Putamen (tissue), 1 donor: ENCODE measurements around the gene DBP.
"Not testable (repeated sequence)": the region's sequence is repeated elsewhere in the genome, so short reads cannot be mapped to it uniquely, and the experiment has no call there.

Experiments used
- DNase-seq: peaks from one replicate; pipeline ENCODE4 v3.0.0-alpha.2; 2016; ENCODE audit warnings: low spot score

The DBP gene

GRCh38 chr19:48665786-48666185 lies 28.6 kb upstream of the DBP start:
- DNase-seq: no peak

- no peak for DNase-seq
These were observed 27.3 kb upstream of the DBP start for GRCh38 chr19:48664476-48664875.

GRCh38 chr19:48663667-48664066 lies 26.5 kb upstream of the DBP start:
- no peak for DNase-seq

GRCh38 chr19:48661711-48662090 lies 24.5 kb upstream of the DBP start:
- no peak for DNase-seq

GRCh38 chr19:48660852-48661710 lies 23.9 kb upstream of the DBP start:
- peak; percentile 83 for DNase-seq

GRCh38 chr19:48659768-48660167 lies 22.6 kb upstream of the DBP start:
- DNase-seq: no peak

- DNase-seq: no peak
These were observed 21.3 kb upstream of the DBP start for GRCh38 chr19:48658483-48658882.

- not testable (repeated sequence) for DNase-seq
These were observed 20.6 kb upstream of the DBP start for GRCh38 chr19:48657828-48658227.

- no peak for DNase-seq
These were observed 19.8 kb upstream of the DBP start for GRCh38 chr19:48656840-48657474.

GRCh38 chr19:48654299-48655059 lies 17.3 kb upstream of the DBP start:
- no peak for DNase-seq

GRCh38 chr19:48651683-48652048 lies 14.5 kb upstream of the DBP start:
- no peak for DNase-seq

GRCh38 chr19:48650974-48651682 lies 13.9 kb upstream of the DBP start:
- no peak for DNase-seq

GRCh38 chr19:48648134-48648533 lies 11.0 kb upstream of the DBP start:
- DNase-seq: no peak

GRCh38 chr19:48646722-48647216 lies 9.6 kb upstream of the DBP start:
- no peak for DNase-seq

- peak; percentile 91 for DNase-seq
These were observed 9.0 kb upstream of the DBP start, which contains the start of gene CA11 for GRCh38 chr19:48646001-48646721. CA11 (minus strand) TSS chr19:48646187; CDS start chr19:48645632, 555 bp downstream.

GRCh38 chr19:48645620-48646000 lies 8.4 kb upstream of the DBP start:
- DNase-seq: no peak

GRCh38 chr19:48644839-48645619 lies 7.8 kb upstream of the DBP start:
- DNase-seq: peak; percentile 87

GRCh38 chr19:48644355-48644754 lies 7.2 kb upstream of the DBP start:
- no peak for DNase-seq

GRCh38 chr19:48642862-48643261 lies 5.7 kb upstream of the DBP start:
- DNase-seq: no peak

- DNase-seq: no peak
These were observed 4.7 kb upstream of the DBP start for GRCh38 chr19:48641850-48642249.
